HL-60 (cell line): ENCODE data around the gene SYT13.

ENCODE experiments used
- DNase-seq, 2 experiments: peaks; one replicate each; pipeline ENCODE4 v3.0.0-alpha.2; 2010 to 2020; ENCODE audit warnings: low read depth in 1 of 2, low spot score in 1 of 2
- H3K27ac ChIP-seq: fragments of 250-450 bp; sonication (Bioruptor Pico); replicated peaks from 2 replicates; pipeline ENCODE4 v1.5.1; 2020; ENCODE audit warnings: mild to moderate bottlenecking, moderate library complexity
- H3K27me3 ChIP-seq: fragments of 250-450 bp; sonication (Bioruptor Pico); 2 replicates; pipeline ENCODE4 v1.5.1; 2021; ENCODE audit warnings: mild to moderate bottlenecking, moderate library complexity; ENCODE audit not compliant: insufficient read depth, poor library complexity, severe bottlenecking
- H3K4me3 ChIP-seq: replicated peaks from 2 replicates; pipeline ENCODE4 v1.5.1; 2011; ENCODE audit warnings: mild to moderate bottlenecking, control low read depth, low read length; ENCODE audit not compliant: insufficient read depth
- GABPA ChIP-seq: IDR thresholded peaks from 2 replicates; pipeline ENCODE4 v1.6.1; 2012; ENCODE audit warnings: low read depth
- POLR2AphosphoS5 ChIP-seq: IDR thresholded peaks from 2 replicates; pipeline ENCODE4 v1.6.1; 2012; ENCODE audit warnings: low read depth
- SPI1 ChIP-seq: IDR thresholded peaks from 2 replicates; pipeline ENCODE4 v1.6.1; 2012; ENCODE audit warnings: low read depth, mild to moderate bottlenecking, borderline replicate concordance
- TF ChIP-seq, protein P1 (sequence below): IDR thresholded peaks from one replicate; pipeline ENCODE4 v1.5.1; 2011; ENCODE audit warnings: low read length, control low read depth, inconsistent platforms; ENCODE audit not compliant: insufficient read depth
- TF ChIP-seq, protein P2 (sequence below): IDR thresholded peaks from 2 replicates; pipeline ENCODE4 v1.6.1; 2012; ENCODE audit warnings: low read depth; ENCODE audit not compliant: insufficient replicate concordance

SYT13 gene

DNA sequence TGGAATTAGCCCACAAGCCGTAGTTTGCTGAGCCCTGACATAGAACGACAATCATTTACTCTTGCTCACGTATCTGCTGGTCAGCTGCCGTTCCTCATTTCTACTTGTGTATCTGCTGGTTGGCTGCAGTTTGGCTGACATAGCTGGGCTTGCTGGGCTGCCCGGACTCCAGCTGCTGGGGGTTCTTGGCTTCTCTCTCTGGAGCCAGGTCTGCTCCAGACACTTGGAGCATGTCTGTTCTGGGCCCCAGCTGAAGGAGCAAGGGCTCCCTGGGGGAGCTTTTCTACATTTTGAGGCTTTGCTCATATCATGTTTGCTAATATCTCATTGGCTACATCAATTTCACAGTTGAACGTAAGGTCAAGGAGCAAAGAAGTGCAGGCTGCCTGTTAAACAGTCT is 92.4 kb downstream of the SYT13 start:
- Histone ChIP-seq H3K27me3 (no peaks in the 10 kb centered on the region), H3K27ac (no peak overlapping the region), H3K4me3 (no peak overlapping the region)
- DNase-seq, result no peak
- no peak for TF ChIP-seq SPI1
- no peak for TF ChIP-seq POLR2AphosphoS5
- TF ChIP-seq GABPA, result no peak
- TF ChIP-seq, protein P1, sequence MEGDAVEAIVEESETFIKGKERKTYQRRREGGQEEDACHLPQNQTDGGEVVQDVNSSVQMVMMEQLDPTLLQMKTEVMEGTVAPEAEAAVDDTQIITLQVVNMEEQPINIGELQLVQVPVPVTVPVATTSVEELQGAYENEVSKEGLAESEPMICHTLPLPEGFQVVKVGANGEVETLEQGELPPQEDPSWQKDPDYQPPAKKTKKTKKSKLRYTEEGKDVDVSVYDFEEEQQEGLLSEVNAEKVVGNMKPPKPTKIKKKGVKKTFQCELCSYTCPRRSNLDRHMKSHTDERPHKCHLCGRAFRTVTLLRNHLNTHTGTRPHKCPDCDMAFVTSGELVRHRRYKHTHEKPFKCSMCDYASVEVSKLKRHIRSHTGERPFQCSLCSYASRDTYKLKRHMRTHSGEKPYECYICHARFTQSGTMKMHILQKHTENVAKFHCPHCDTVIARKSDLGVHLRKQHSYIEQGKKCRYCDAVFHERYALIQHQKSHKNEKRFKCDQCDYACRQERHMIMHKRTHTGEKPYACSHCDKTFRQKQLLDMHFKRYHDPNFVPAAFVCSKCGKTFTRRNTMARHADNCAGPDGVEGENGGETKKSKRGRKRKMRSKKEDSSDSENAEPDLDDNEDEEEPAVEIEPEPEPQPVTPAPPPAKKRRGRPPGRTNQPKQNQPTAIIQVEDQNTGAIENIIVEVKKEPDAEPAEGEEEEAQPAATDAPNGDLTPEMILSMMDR, result no peak
- TF ChIP-seq, protein P2, sequence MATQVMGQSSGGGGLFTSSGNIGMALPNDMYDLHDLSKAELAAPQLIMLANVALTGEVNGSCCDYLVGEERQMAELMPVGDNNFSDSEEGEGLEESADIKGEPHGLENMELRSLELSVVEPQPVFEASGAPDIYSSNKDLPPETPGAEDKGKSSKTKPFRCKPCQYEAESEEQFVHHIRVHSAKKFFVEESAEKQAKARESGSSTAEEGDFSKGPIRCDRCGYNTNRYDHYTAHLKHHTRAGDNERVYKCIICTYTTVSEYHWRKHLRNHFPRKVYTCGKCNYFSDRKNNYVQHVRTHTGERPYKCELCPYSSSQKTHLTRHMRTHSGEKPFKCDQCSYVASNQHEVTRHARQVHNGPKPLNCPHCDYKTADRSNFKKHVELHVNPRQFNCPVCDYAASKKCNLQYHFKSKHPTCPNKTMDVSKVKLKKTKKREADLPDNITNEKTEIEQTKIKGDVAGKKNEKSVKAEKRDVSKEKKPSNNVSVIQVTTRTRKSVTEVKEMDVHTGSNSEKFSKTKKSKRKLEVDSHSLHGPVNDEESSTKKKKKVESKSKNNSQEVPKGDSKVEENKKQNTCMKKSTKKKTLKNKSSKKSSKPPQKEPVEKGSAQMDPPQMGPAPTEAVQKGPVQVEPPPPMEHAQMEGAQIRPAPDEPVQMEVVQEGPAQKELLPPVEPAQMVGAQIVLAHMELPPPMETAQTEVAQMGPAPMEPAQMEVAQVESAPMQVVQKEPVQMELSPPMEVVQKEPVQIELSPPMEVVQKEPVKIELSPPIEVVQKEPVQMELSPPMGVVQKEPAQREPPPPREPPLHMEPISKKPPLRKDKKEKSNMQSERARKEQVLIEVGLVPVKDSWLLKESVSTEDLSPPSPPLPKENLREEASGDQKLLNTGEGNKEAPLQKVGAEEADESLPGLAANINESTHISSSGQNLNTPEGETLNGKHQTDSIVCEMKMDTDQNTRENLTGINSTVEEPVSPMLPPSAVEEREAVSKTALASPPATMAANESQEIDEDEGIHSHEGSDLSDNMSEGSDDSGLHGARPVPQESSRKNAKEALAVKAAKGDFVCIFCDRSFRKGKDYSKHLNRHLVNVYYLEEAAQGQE, result no peak
